Caco-2 (cell line): ENCODE results near the gene SBF2. TPM values are rescaled to one million over a fixed set of nuclear protein-coding genes. Genes with fewer than 3 reads are reported as not detected.

Experiments used
- BruUV-seq: library from RNA; stranded (reverse); fragments of 400-500 nt; replicated peaks from 2 replicates; lab custom pipeline; 2021; lab: Mats Ljungman, UMichigan
- CTCF ChIA-PET: fragments of 300-600 bp; sonication (Branson Sonifier 250); formaldehyde crosslinking; loops from one replicate; lab custom pipeline; 2022; ENCODE audit warnings: antibody characterized with exemption; lab: Charles Lee
- POLR2A ChIA-PET: fragments of 300-600 bp; sonication (Branson Sonifier 250); formaldehyde crosslinking; loops from one replicate; lab custom pipeline; 2022; ENCODE audit warnings: antibody characterized with exemption; lab: Charles Lee
- DNase-seq, 2 experiments: peaks; one replicate each; pipeline versions ENCODE4 v3.0.0 to v3.0.0-alpha.2; 2020 to 2022
- H3K27me3 ChIP-seq: replicated peaks from 2 replicates; pipeline ENCODE4 v1.6.0; 2011; ENCODE audit warnings: low read length; ENCODE audit not compliant: control insufficient read depth, insufficient read depth
- H3K36me3 ChIP-seq: 2 replicates; pipeline ENCODE4 v1.5.1; 2011; ENCODE audit warnings: low read length; ENCODE audit not compliant: control insufficient read depth, insufficient read depth
- H3K4me1 ChIP-seq: fragments of 250-450 bp; sonication (Bioruptor Pico); 2 replicates; pipeline ENCODE4 v1.5.1; 2020; ENCODE audit warnings: mild to moderate bottlenecking
- H3K4me3 ChIP-seq: 2 replicates; pipeline ENCODE4 v1.5.1; 2011; ENCODE audit warnings: low read depth, mild to moderate bottlenecking, control low read depth, low read length
- H3K9me3 ChIP-seq: fragments of 250-450 bp; sonication (Bioruptor Pico); 2 replicates; pipeline ENCODE4 v1.5.1; 2020; ENCODE audit warnings: mild to moderate bottlenecking, moderate library complexity
- H3K27ac Mint-ChIP-seq: one replicate; pipeline ENCODE4 v1.8.0; 2022; ENCODE audit warnings: mixed read lengths; ENCODE audit not compliant: unreplicated experiment
- H3K27me3 Mint-ChIP-seq: one replicate; pipeline ENCODE4 v1.8.0; 2022; ENCODE audit warnings: mixed read lengths; ENCODE audit not compliant: insufficient read depth, unreplicated experiment
- H3K36me3 Mint-ChIP-seq: one replicate; pipeline ENCODE4 v1.8.0; 2022; ENCODE audit warnings: mild to moderate bottlenecking, mixed read lengths; ENCODE audit not compliant: insufficient read depth, unreplicated experiment
- H3K4me1 Mint-ChIP-seq: one replicate; pipeline ENCODE4 v1.8.0; 2022; ENCODE audit warnings: low read depth, mixed read lengths; ENCODE audit not compliant: unreplicated experiment
- H3K4me3 Mint-ChIP-seq: one replicate; pipeline ENCODE4 v1.8.0; 2022; ENCODE audit warnings: mild to moderate bottlenecking, moderate library complexity, mixed read lengths; ENCODE audit not compliant: unreplicated experiment
- H3K9me3 Mint-ChIP-seq: one replicate; pipeline ENCODE4 v1.8.0; 2022; ENCODE audit warnings: mixed read lengths; ENCODE audit not compliant: unreplicated experiment
- CTCF ChIP-seq, 2 experiments: fragments of 200-600 bp in 1 of 2; IDR thresholded peaks; 1 replicate in 1 of 2; 2 replicates in 1 of 2; pipeline versions ENCODE4 v1.5.1 to v1.8.0; 2011 to 2022; ENCODE audit warnings: antibody characterized with exemption in 1 of 2, control low read depth in 1 of 2, inconsistent platforms in 1 of 2, low read depth in 1 of 2, low read length in 1 of 2, mild to moderate bottlenecking in 1 of 2, moderate library complexity in 1 of 2; ENCODE audit not compliant: insufficient read depth in 1 of 2, severe bottlenecking in 1 of 2, unreplicated experiment in 1 of 2
- intact Hi-C: fragments of 100-400 bp; cut with micrococcal nuclease; formaldehyde crosslinking; loops from one replicate; pipeline ENCODE4 v1.10.0; 2022; ENCODE audit not compliant: unreplicated experiment
- total RNA-seq: library from RNA; stranded (reverse); gene quantifications from 2 replicates; pipeline ENCODE4 v1.2.3, GENCODE V29; 2022

Gene SBF2
- total RNA-seq, 1 experiment from 2014 or later: 72.2 TPM

- peaks cover 9% of the 10 kb centered on the region for H3K4me1 Mint-ChIP-seq
- BruUV-seq: no TSS peak
- H3K9me3 ChIP-seq: no peaks in the 10 kb centered on the region
- H3K27ac Mint-ChIP-seq: no peak overlapping the region
- intact Hi-C loops: loop anchor here (10.0 kb wide), 1 partner anchor 363 kb away; no protein-coding TSS in a partner anchor
- no peak for TF ChIP-seq CTCF (IDR thresholded peaks at IDR 0.05; ENCODE audit: insufficient read depth in 1 of 2, low read depth in 1 of 2, low read length in 1 of 2, severe bottlenecking in 1 of 2, unreplicated experiment in 1 of 2)
- peaks cover 10% of the 10 kb centered on the region for H3K4me1 ChIP-seq
- no peaks in the 10 kb centered on the region for H3K27me3 Mint-ChIP-seq
- peaks cover 6% of the 10 kb centered on the region for H3K36me3 Mint-ChIP-seq
- H3K4me3 ChIP-seq: no peak overlapping the region
- no peaks in the 10 kb centered on the region for H3K27me3 ChIP-seq
- H3K9me3 Mint-ChIP-seq: no peaks in the 10 kb centered on the region
- CTCF ChIA-PET: no interaction called here
- H3K36me3 ChIP-seq: no peaks in the 10 kb centered on the region
- H3K4me3 Mint-ChIP-seq: no peak overlapping the region
- no peak for DNase-seq
- POLR2A ChIA-PET: no interaction called here
These were observed 316.5 kb downstream of the SBF2 start for GRCh38 chr11:9977554-9977953.

- H3K36me3 Mint-ChIP-seq: peaks cover 6% of the 10 kb centered on the region
- no peak for TF ChIP-seq CTCF (IDR thresholded peaks at IDR 0.05; ENCODE audit: insufficient read depth in 1 of 2, low read depth in 1 of 2, low read length in 1 of 2, severe bottlenecking in 1 of 2, unreplicated experiment in 1 of 2)
- no peaks in the 10 kb centered on the region for H3K27me3 ChIP-seq
- H3K27ac Mint-ChIP-seq: no peak overlapping the region
- intact Hi-C loops: loop anchor here (5.0 to 10.0 kb wide), 2 partner anchors 348 to 360 kb away; no protein-coding TSS in a partner anchor
- H3K4me3 ChIP-seq: no peak overlapping the region
- H3K9me3 Mint-ChIP-seq: no peaks in the 10 kb centered on the region
- H3K4me3 Mint-ChIP-seq: no peak overlapping the region
- no TSS peak for BruUV-seq
- ChIA-PET POLR2A (no interaction called here), CTCF (no interaction called here)
- no peaks in the 10 kb centered on the region for H3K36me3 ChIP-seq
- H3K4me1 ChIP-seq: peaks cover 6% of the 10 kb centered on the region; the same call in 1 of the 2 replicates
- no peaks in the 10 kb centered on the region for H3K9me3 ChIP-seq
- peaks cover 6% of the 10 kb centered on the region for H3K4me1 Mint-ChIP-seq
- DNase-seq: no peak
- H3K27me3 Mint-ChIP-seq: no peaks in the 10 kb centered on the region
These were observed 319.6 kb downstream of the SBF2 start for GRCh38 chr11:9974375-9974774.

GRCh38 chr11:9973921-9974320 is 320.1 kb downstream of the SBF2 start:
- Histone ChIP-seq H3K4me1 (peaks cover 10% of the 10 kb centered on the region), H3K36me3 (no peaks in the 10 kb centered on the region), H3K4me3 (no peak overlapping the region), H3K27me3 (no peaks in the 10 kb centered on the region), H3K9me3 (no peaks in the 10 kb centered on the region)
- intact Hi-C loops: loop anchor here (1.0 to 10.0 kb wide), 6 partner anchors 68 to 359 kb away; no protein-coding TSS in a partner anchor
- Mint-ChIP-seq H3K9me3 (no peaks in the 10 kb centered on the region), H3K4me1 (peaks cover 6% of the 10 kb centered on the region), H3K36me3 (peaks cover 6% of the 10 kb centered on the region), H3K27ac (no peak overlapping the region), H3K27me3 (no peaks in the 10 kb centered on the region), H3K4me3 (no peak overlapping the region)
- no TSS peak for BruUV-seq
- TF ChIP-seq CTCF (IDR thresholded peaks at IDR 0.05; ENCODE audit: insufficient read depth in 1 of 2, low read depth in 1 of 2, low read length in 1 of 2, severe bottlenecking in 1 of 2, unreplicated experiment in 1 of 2): no peak
- POLR2A ChIA-PET: interaction anchor here (0.6 kb wide), 1 partner anchor 141 kb away, joined by 3 read pairs; no protein-coding TSS in a partner anchor
- DNase-seq: no peak
- CTCF ChIA-PET: no interaction called here
